HL-60 (cell line): ENCODE measurements around the gene CTNNA2.

Experiments
- CTCF ChIP-seq: IDR thresholded peaks from one replicate; pipeline ENCODE4 v1.5.1; 2011; ENCODE audit warnings: low read length, control low read depth, inconsistent platforms; ENCODE audit not compliant: insufficient read depth
- GABPA ChIP-seq: IDR thresholded peaks from 2 replicates; pipeline ENCODE4 v1.6.1; 2012; ENCODE audit warnings: low read depth
- POLR2AphosphoS5 ChIP-seq: IDR thresholded peaks from 2 replicates; pipeline ENCODE4 v1.6.1; 2012; ENCODE audit warnings: low read depth
- REST ChIP-seq: IDR thresholded peaks from 2 replicates; pipeline ENCODE4 v1.6.1; 2012; ENCODE audit warnings: low read depth; ENCODE audit not compliant: insufficient replicate concordance
- SPI1 ChIP-seq: IDR thresholded peaks from 2 replicates; pipeline ENCODE4 v1.6.1; 2012; ENCODE audit warnings: low read depth, mild to moderate bottlenecking, borderline replicate concordance

- no peak for TF ChIP-seq POLR2AphosphoS5
- no peak for TF ChIP-seq CTCF
- TF ChIP-seq REST: no peak
- TF ChIP-seq SPI1: no peak
- no peak for TF ChIP-seq GABPA
Measured at GRCh38 chr2:80322311-80322920, 809.6 kb downstream of the CTNNA2 start.
